AG04450 (cell line): ENCODE measurements around the gene TOM1. TPM values are rescaled to one million over a fixed set of nuclear protein-coding genes. Genes with fewer than 3 reads are reported as not detected.

Experiments used
- CTCF ChIA-PET: fragments of 300-600, 350-600 bp; formaldehyde crosslinking; extraction: SDS; loops from one replicate; lab custom pipeline; 2022; ENCODE audit warnings: antibody characterized with exemption, inconsistent platforms; lab: Charles Lee
- POLR2A ChIA-PET: fragments of 350-600 bp; formaldehyde crosslinking; extraction: SDS; loops from one replicate; lab custom pipeline; 2021; ENCODE audit warnings: antibody characterized with exemption, inconsistent platforms; lab: Yijun Ruan, JAX
- DNase-seq: peaks from one replicate; pipeline ENCODE4 v3.0.0-alpha.2; 2011; ENCODE audit warnings: low read depth, low spot score
- H3K27ac ChIP-seq: one replicate; pipeline ENCODE4 v1.5.1; 2012; ENCODE audit warnings: low read depth, low read length, control low read depth
- H3K27me3 ChIP-seq: one replicate; pipeline ENCODE4 v1.6.0; 2012; ENCODE audit warnings: low read length; ENCODE audit not compliant: control insufficient read depth, insufficient read depth
- H3K4me3 ChIP-seq: 2 replicates; pipeline ENCODE4 v1.5.1; 2011; ENCODE audit warnings: mild to moderate bottlenecking, low read depth, low read length, control low read depth
- H3K9me3 ChIP-seq: 2 replicates; pipeline ENCODE4 v1.5.1; 2012; ENCODE audit warnings: low read length; ENCODE audit not compliant: control insufficient read depth, insufficient read depth
- CTCF ChIP-seq: IDR thresholded peaks from 2 replicates; pipeline ENCODE4 v1.5.1; 2011; ENCODE audit warnings: low read depth, low read length, control low read depth, inconsistent platforms
- polyA plus RNA-seq: library from polyadenylated mRNA; depleted of rRNA; stranded (reverse); fragments of >200 nt; gene quantifications from 2 replicates; pipeline ENCODE4 v1.2.3, GENCODE V29; 2011

The TOM1 gene
- polyA plus RNA-seq, 1 experiment: 40.0 TPM

GRCh38 chr22:35269630-35270029, 30.1 kb upstream of the TOM1 start:
- ChIA-PET CTCF (no interaction called here), POLR2A (no interaction called here)
- Histone ChIP-seq H3K4me3 (no peak overlapping the region), H3K27me3 (no peaks in the 10 kb centered on the region), H3K27ac (no peak overlapping the region), H3K9me3 (no peaks in the 10 kb centered on the region)
- DNase-seq: no peak
- no peak for TF ChIP-seq CTCF

- POLR2A ChIA-PET: no interaction called here
- H3K27me3 ChIP-seq: no peaks in the 10 kb centered on the region
- CTCF ChIA-PET: no interaction called here
- no peak for DNase-seq
- no peak overlapping the region for H3K27ac ChIP-seq
- H3K4me3 ChIP-seq: no peak overlapping the region
- no peak for TF ChIP-seq CTCF
- no peaks in the 10 kb centered on the region for H3K9me3 ChIP-seq
These were observed 25.4 kb upstream of the TOM1 start for GRCh38 chr22:35274154-35274871.

- Histone ChIP-seq H3K27ac (no peak overlapping the region), H3K27me3 (no peaks in the 10 kb centered on the region), H3K4me3 (no peak overlapping the region), H3K9me3 (no peaks in the 10 kb centered on the region)
- ChIA-PET CTCF (no interaction called here), POLR2A (no interaction called here)
- DNase-seq: no peak
- no peak for TF ChIP-seq CTCF
These were observed 24.1 kb upstream of the TOM1 start for GRCh38 chr22:35275580-35275979.

- Histone ChIP-seq H3K27me3 (no peaks in the 10 kb centered on the region), H3K9me3 (no peaks in the 10 kb centered on the region), H3K27ac (no peak overlapping the region), H3K4me3 (no peak overlapping the region)
- ChIA-PET CTCF (no interaction called here), POLR2A (no interaction called here)
- TF ChIP-seq CTCF: no peak
- DNase-seq: no peak
These were observed 23.7 kb upstream of the TOM1 start for GRCh38 chr22:35276019-35276418.

GRCh38 chr22:35288116-35288515, 11.6 kb upstream of the TOM1 start:
- CTCF ChIA-PET: no interaction called here

More at GRCh38 chr22:35288116-35288515, 11.6 kb upstream of the TOM1 start:
- H3K9me3 ChIP-seq: no peaks in the 10 kb centered on the region
- no peak overlapping the region for H3K4me3 ChIP-seq
- no peaks in the 10 kb centered on the region for H3K27me3 ChIP-seq
- no peak for TF ChIP-seq CTCF
- no peak overlapping the region for H3K27ac ChIP-seq
- POLR2A ChIA-PET: no interaction called here
- no peak for DNase-seq
